GM18505 (cell line): Measurements from ENCODE around the gene SRP68.
"Not testable (repeated sequence)": the region's sequence is repeated elsewhere in the genome, so short reads cannot be mapped to it uniquely, and the experiment has no call there.

Source experiments
- ATAC-seq: cut with Tn5 transposase; IDR thresholded peaks from one replicate; pipeline ENCODE4 v1.9.1; 2021; ENCODE audit not compliant: unreplicated experiment
- POLR2A ChIP-seq: IDR thresholded peaks from 4 replicates; pipeline ENCODE4 v1.6.1; 2011; ENCODE audit warnings: borderline replicate concordance; ENCODE audit not compliant: insufficient read depth, insufficient read length; ENCODE audit errors: extremely low read depth

The SRP68 gene

DNA sequence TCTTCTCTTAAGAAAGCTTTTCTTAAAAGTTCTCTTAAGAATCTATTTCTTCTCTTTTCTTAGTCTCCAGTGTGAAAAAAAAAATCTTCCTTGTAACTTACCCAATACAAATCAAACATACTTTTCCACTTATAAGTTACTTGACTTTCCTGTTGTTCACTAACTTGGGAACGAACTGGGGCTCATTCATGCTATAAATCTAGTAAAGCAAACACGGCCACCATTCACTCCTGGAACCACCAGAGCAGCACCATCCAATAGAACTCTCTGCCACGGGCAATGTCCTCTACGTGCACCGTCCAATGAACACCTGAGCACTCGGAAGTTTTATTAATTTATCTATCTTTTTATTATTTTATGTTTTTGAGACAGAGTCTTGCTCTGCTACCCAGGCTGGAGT lies 20.8 kb downstream of the SRP68 start:
- no peak for TF ChIP-seq POLR2A
- no peak for ATAC-seq

- no peak for TF ChIP-seq POLR2A
- no peak for ATAC-seq
These were observed 21.5 kb downstream of the SRP68 start for GRCh38 chr17:76050538-76051467.

GRCh38 chr17:76049836-76050537 lies 22.3 kb downstream of the SRP68 start:
- ATAC-seq: no peak
- TF ChIP-seq POLR2A: no peak

GRCh38 chr17:76049239-76049638 lies 23.1 kb downstream of the SRP68 start:
- no peak for ATAC-seq
- TF ChIP-seq POLR2A: no peak

- no peak for TF ChIP-seq POLR2A
- no peak for ATAC-seq
These were observed 23.6 kb downstream of the SRP68 start for GRCh38 chr17:76048711-76049110.

- no peak for ATAC-seq
- TF ChIP-seq POLR2A: no peak
These were observed 24.2 kb downstream of the SRP68 start for GRCh38 chr17:76048025-76048605.

GRCh38 chr17:76046064-76046463 lies 26.3 kb downstream of the SRP68 start:
- TF ChIP-seq POLR2A: no peak
- no peak for ATAC-seq

- ATAC-seq: not testable (repeated sequence)
These were observed 27.8 kb downstream of the SRP68 start for GRCh38 chr17:76044475-76045007.

- not testable (repeated sequence) for ATAC-seq
These were observed 29.4 kb downstream of the SRP68 start for GRCh38 chr17:76042868-76043267.

GRCh38 chr17:76040376-76040775 lies 31.9 kb downstream of the SRP68 start:
- no peak for ATAC-seq
- TF ChIP-seq POLR2A: no peak

DNA sequence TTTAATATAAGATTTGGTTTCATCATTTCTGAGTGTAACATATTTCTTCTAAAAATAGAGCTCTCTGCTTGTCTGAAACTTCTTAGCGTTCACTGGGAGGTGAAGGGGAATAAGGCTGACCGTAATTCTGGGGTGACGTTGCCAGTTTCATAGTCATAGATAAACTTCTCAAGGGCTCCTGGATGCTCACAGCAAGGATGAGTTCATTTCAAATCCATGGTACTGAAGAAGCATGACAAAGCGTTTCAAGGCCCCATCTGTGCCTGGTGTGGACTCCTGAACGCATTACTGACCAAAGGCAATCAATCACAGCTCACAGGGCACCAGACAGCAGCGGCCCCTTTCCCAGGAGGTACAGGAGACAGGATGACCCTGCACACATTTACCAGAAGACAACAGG lies 33.2 kb downstream of the SRP68 start:
- TF ChIP-seq POLR2A: no peak

DNA sequence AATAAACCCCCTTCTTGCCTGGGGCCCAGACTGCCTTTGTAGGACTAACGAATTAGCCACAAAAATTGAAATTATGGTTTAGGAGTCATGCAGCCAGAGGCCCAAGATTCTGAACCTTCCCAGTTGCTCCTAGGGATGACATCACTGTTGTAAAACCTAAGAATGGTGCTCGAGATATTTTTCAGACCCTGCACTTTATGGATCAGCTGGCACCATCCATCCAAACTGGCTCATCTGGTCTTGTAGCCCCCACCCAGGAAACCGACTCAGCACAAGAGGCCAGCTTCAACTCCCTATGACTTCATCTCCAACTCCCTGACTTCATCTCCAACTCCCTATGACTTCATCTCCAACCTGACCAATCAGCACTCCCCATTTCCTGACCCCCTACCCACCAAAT lies 34.3 kb downstream of the SRP68 start:
- TF ChIP-seq POLR2A: no peak
- ATAC-seq: no peak

More for the DNA sequence above, 33.2 kb downstream of the SRP68 start:
- no peak for ATAC-seq

GRCh38 chr17:76036497-76037261 lies 35.6 kb downstream of the SRP68 start:
- TF ChIP-seq POLR2A: no peak
- ATAC-seq: no peak
